Thyroid gland (tissue), 4 donors: ENCODE data around the gene LTA.

Experiments used
- CTCF ChIP-seq, 6 experiments: fragments of 200-600 bp in 3 of 6; fragments of 450-650 bp in 3 of 6; sonication (generic) in 3 of 6; IDR thresholded peaks; one replicate each; pipeline ENCODE4 v1.5.1; 2016 to 2019; ENCODE audit warnings: antibody characterized with exemption in 6 of 6, mild to moderate bottlenecking in 2 of 6, inconsistent platforms in 1 of 6, moderate library complexity in 1 of 6
- POLR2A ChIP-seq, 2 donors: fragments of 450-650 bp; IDR thresholded peaks; one replicate each; pipeline ENCODE4 v1.6.1; 2017; ENCODE audit warnings: antibody characterized with exemption in 2 of 2, mild to moderate bottlenecking in 2 of 2, moderate library complexity in 1 of 2

DNA sequence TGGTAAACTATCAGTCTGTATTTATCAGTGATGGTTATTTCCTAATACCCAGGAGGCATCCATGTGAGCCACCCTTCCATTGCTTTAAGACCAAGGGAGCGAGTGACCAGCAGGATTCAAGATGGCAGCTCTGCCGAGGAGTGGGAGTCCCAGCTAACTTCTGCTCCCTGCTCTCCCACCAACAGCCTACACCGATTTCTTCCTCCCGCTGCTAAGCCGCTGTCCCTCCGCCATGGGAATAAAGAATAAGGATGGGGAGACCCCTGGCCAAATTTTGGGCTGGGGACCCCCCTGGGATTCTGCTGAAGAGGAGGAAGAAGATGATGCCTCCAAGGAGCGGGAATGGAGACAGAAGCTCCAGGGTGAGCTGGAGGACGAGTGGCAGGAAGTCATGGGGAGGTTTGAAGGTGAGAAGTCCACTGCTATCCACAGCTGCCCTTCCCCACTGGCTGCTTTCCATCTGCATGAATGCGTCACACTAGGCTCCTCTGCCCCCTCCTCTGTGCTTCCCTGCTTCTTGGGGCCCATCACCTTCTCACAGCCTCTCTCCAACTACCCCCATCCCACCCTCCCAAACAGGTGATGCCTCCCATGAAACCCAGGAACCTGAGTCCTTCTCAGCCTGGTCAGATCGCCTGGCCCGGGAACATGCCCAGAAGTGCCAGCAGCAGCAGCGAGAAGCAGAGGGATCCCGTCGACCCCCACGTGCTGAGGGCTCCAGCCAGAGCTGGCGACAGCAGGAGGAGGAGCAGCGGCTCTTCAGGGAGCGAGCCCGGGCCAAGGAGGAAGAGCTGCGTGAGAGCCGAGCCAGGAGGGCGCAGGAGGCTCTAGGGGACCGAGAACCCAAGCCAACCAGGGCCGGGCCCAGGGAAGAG is 14.4 kb upstream of the LTA start:
- TF ChIP-seq CTCF (IDR thresholded peaks at IDR 0.05): no peak
- no peak for TF ChIP-seq POLR2A (IDR thresholded peaks at IDR 0.05)
